Measurements from ENCODE around the gene XRCC6.

The XRCC6 gene

DNA sequence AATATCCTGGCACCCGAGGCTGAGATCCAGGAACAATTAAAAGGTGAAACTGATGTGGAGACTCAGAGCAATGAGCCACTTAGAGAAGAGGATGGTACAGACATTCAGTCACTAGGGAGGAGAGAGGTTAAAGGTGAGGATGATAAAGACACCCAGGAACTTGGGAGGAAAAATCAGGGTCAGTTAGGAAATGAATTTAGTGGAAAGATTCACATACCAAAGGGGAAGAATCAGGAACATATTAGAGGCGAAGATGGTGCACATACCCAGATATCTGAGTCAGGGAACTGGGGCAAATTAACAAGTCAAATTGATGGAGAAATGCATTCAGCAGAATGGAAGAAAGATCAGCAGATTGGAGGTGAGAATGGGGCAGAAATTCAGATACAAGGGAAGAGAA is 74.1 kb downstream of the XRCC6 start:
- H3K27me3 ChIP-seq, result peaks cover 9% of the 10 kb centered on the region
- peaks cover 5% of the 10 kb centered on the region for H3K36me3 ChIP-seq
- no peak overlapping the region for H3K4me3 ChIP-seq (ENCODE audit: low read depth in 1 of 2, low read length in 1 of 2)
- no peaks in the 10 kb centered on the region for H3K9me3 ChIP-seq
- peaks cover 16 to 18% of the 10 kb centered on the region in 2 experiments for H3K4me1 ChIP-seq (ENCODE audit: control insufficient read depth in 1 of 2, insufficient read depth in 1 of 2, low read depth in 1 of 2, low read length in 1 of 2)
- TF ChIP-seq, protein P1, sequence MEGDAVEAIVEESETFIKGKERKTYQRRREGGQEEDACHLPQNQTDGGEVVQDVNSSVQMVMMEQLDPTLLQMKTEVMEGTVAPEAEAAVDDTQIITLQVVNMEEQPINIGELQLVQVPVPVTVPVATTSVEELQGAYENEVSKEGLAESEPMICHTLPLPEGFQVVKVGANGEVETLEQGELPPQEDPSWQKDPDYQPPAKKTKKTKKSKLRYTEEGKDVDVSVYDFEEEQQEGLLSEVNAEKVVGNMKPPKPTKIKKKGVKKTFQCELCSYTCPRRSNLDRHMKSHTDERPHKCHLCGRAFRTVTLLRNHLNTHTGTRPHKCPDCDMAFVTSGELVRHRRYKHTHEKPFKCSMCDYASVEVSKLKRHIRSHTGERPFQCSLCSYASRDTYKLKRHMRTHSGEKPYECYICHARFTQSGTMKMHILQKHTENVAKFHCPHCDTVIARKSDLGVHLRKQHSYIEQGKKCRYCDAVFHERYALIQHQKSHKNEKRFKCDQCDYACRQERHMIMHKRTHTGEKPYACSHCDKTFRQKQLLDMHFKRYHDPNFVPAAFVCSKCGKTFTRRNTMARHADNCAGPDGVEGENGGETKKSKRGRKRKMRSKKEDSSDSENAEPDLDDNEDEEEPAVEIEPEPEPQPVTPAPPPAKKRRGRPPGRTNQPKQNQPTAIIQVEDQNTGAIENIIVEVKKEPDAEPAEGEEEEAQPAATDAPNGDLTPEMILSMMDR (IDR thresholded peaks at IDR 0.05), result no peak
- H3K27ac ChIP-seq, result no peak overlapping the region

DNA sequence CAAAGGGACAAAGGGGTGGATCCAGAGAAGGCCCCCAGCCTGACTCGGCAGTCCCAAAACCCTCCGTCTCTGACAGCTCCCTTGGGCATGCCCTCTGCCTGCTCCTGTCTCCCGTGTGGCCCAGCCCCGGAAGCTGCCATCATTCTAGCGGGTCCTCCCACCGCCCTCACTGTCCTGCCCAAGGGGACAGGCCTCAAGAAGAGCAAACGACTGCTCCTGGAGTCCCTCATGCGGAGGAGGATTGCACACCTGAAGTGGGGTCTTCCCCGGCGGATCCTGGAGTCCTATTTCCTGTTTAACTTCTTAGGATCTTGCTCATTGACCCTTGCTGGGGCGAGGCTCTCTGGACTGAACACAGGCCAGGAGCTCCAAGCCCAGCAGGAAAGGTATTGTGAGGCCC is 75.6 kb downstream of the XRCC6 start:
- Histone ChIP-seq H3K4me3 (ENCODE audit: low read depth in 1 of 2, low read length in 1 of 2) (no peak overlapping the region), H3K9me3 (no peaks in the 10 kb centered on the region), H3K27ac (peak overlapping the region; percentile 37), H3K27me3 (peaks cover 9% of the 10 kb centered on the region), H3K36me3 (peaks cover 5% of the 10 kb centered on the region), H3K4me1 (ENCODE audit: control insufficient read depth in 1 of 2, insufficient read depth in 1 of 2, low read depth in 1 of 2, low read length in 1 of 2) (peaks cover 16 to 18% of the 10 kb centered on the region in 2 experiments)
- TF ChIP-seq, protein P1 (IDR thresholded peaks at IDR 0.05), result no peak

DNA sequence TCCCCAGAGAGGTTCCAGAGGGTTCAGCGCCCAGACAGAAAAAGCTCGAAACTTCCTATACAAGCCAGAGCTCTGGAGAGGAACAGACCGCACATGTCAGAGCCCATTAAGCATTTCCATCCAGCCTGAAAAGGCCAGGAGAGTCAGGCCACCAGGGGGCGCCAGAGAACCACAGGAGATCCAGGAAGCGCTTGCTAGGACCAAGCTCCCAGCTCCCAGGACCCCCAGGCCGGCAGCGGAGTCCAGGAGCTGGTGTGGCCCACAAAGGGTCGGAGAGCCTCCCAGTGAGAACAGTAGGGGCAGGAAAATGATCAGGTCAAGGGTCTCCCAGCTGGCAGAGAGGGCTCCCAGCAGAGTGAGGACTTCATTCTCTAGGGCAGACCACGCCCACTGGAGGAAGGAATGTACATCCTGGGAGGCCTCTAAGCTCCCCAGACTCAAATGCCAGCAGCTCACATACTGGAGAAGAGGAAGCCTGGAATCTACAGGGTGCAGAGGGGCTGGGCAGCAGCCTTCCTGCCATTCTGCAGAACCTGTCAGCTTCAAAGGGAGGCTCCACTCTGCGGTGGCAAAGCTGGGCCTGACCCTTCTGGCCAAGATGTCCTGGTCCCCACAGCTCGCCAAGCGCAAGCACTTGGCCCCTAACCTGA is 76.2 kb downstream of the XRCC6 start:
- H3K9me3 ChIP-seq, result no peaks in the 10 kb centered on the region
- H3K27me3 ChIP-seq, result peaks cover 9% of the 10 kb centered on the region
- peaks cover 5% of the 10 kb centered on the region for H3K36me3 ChIP-seq
- peak overlapping the region; percentile 4 to 50 for H3K4me3 ChIP-seq (ENCODE audit: low read depth in 1 of 2, low read length in 1 of 2)
- TF ChIP-seq, protein P1 (IDR thresholded peaks at IDR 0.05), result peak; percentile 84
- H3K4me1 ChIP-seq (ENCODE audit: control insufficient read depth in 1 of 2, insufficient read depth in 1 of 2, low read depth in 1 of 2, low read length in 1 of 2), result peaks cover 16 to 18% of the 10 kb centered on the region in 2 experiments
- H3K27ac ChIP-seq, result peak overlapping the region; percentile 37

DNA sequence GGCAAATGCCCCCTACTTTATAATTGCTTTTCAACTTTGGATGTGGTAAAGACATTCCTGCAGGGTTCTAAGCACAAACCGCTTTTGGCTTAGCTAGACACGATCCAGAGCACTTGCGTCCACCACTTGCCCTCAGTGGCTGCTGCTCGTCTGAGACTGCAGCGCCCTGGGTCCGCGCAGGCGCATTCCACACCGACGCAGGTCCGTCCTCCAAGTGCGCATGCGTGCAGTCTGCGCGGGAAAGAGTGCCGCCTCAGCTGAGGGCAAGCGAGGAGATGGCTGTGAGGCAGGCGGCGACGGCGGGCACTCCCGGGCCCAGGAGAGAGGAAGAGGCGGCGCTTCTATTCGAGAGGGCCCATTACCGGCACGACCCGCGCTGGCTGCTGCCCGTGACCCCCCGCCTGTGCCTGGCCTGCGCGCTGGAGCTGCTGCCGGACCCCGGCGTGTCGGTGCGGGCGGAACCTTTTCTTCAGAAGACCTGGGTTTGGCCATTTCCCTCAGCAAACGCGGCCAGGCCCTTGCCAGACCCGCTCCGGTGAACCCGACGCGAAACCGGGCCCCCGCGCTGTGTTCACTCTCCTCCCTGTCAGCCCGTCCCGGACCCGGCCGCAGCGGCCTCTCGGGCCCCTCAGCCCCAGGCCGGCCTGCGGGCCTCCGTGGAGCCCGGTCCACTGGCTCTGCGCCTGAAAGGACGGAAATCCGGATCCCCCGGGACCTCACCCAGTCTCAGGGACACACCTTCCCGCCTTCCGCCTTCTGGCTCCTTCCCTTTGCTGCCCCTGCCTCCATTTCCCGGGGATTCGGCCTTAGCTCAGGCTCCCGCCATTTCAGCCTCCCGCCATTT is 78.4 kb downstream of the XRCC6 start, which contains the start of gene MEI1:
MEI1 (plus strand) TSS at position 240 of the 844 bp plus-strand sequence; CDS start at position 276, 36 bp downstream.
- H3K27me3 ChIP-seq, result peaks cover 9% of the 10 kb centered on the region
- no peaks in the 10 kb centered on the region for H3K9me3 ChIP-seq
- H3K36me3 ChIP-seq, result no peaks in the 10 kb centered on the region
- H3K27ac ChIP-seq, result no peak within 1 kb of the TSS
- peak within 1 kb of the TSS; percentile 19 to 21 for H3K4me3 ChIP-seq (ENCODE audit: low read depth in 1 of 2, low read length in 1 of 2)
- TF ChIP-seq, protein P1 (IDR thresholded peaks at IDR 0.05), result no peak
- peaks cover 14 to 16% of the 10 kb centered on the region in 2 experiments for H3K4me1 ChIP-seq (ENCODE audit: control insufficient read depth in 1 of 2, insufficient read depth in 1 of 2, low read depth in 1 of 2, low read length in 1 of 2)

DNA sequence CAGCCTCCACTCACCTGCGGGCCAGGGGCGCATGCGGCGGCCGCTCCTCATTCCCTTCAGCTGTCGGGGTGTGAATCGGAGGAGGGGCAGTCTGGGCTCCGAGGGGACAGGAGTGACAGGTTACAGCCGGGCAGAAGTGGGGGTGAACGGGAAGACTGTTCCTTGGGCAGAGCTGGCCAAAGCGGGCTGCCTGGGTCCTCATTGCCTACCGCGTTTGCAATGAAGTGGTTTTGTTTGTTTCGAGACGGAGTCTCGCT is 78.9 kb downstream of the XRCC6 start:
- no peaks in the 10 kb centered on the region for H3K9me3 ChIP-seq
- TF ChIP-seq, protein P1 (IDR thresholded peaks at IDR 0.05), result no peak
- no peak overlapping the region for H3K4me3 ChIP-seq (ENCODE audit: low read depth in 1 of 2, low read length in 1 of 2)
- H3K27me3 ChIP-seq, result peaks cover 9% of the 10 kb centered on the region
- H3K4me1 ChIP-seq (ENCODE audit: control insufficient read depth in 1 of 2, insufficient read depth in 1 of 2, low read depth in 1 of 2, low read length in 1 of 2), result peaks cover 14 to 16% of the 10 kb centered on the region in 2 experiments
- H3K27ac ChIP-seq, result no peak overlapping the region
- no peaks in the 10 kb centered on the region for H3K36me3 ChIP-seq
